Activated naive CD8-positive, alpha-beta T cell treated with anti-CD3 and anti-CD28 coated beads for 36 hours (primary cell): ENCODE results near the gene TXLNG. TPM values are rescaled to one million over a fixed set of nuclear protein-coding genes. Genes with fewer than 3 reads are reported as not detected.
"Not testable (repeated sequence)": the region's sequence is repeated elsewhere in the genome, so short reads cannot be mapped to it uniquely, and the experiment has no call there.

Experiments
- DNase-seq: peaks from one replicate; pipeline ENCODE4 v3.0.0; 2021
- H3K27ac Mint-ChIP-seq: one replicate; pipeline ENCODE4 v1.8.0; 2022; ENCODE audit warnings: mild to moderate bottlenecking, moderate library complexity, mixed read lengths
- H3K27me3 Mint-ChIP-seq: one replicate; pipeline ENCODE4 v1.8.0; 2022; ENCODE audit warnings: mild to moderate bottlenecking, mixed read lengths
- H3K36me3 Mint-ChIP-seq: one replicate; pipeline ENCODE4 v1.8.0; 2021; ENCODE audit warnings: mild to moderate bottlenecking, mixed read lengths
- H3K4me1 Mint-ChIP-seq: one replicate; pipeline ENCODE4 v1.8.0; 2021; ENCODE audit warnings: mixed read lengths
- H3K4me3 Mint-ChIP-seq: one replicate; pipeline ENCODE4 v1.8.0; 2022; ENCODE audit warnings: mild to moderate bottlenecking, moderate library complexity, mixed read lengths
- H3K9me3 Mint-ChIP-seq: one replicate; pipeline ENCODE4 v1.8.0; 2022; ENCODE audit warnings: mixed read lengths
- total RNA-seq, 2 experiments: library from RNA; stranded (reverse); gene quantifications; one replicate each; pipeline ENCODE4 v1.2.3, GENCODE V29; 2021

Gene TXLNG
- 10 to 100 TPM; 27.5 to 28.1 TPM for total RNA-seq

GRCh38 chrX:16786139-16786790, at the start of gene TXLNG:
Gene TXLNG, plus strand, starts transcription at chrX:16786466. Its CDS starts 22 bp downstream, at chrX:16786488.
- H3K27ac Mint-ChIP-seq: peak within 1 kb of the TSS; percentile 81
- H3K9me3 Mint-ChIP-seq: no peaks in the 10 kb centered on the region
- H3K4me1 Mint-ChIP-seq: peaks cover 10% of the 10 kb centered on the region
- no peaks in the 10 kb centered on the region for H3K27me3 Mint-ChIP-seq
- peak within 1 kb of the TSS; percentile 87 for H3K4me3 Mint-ChIP-seq
- DNase-seq: peak; percentile 91
- H3K36me3 Mint-ChIP-seq: peaks cover 6% of the 10 kb centered on the region

GRCh38 chrX:16737024-16737423, 49.2 kb upstream of the TXLNG start:
- no peaks in the 10 kb centered on the region for H3K9me3 Mint-ChIP-seq
- no peak overlapping the region for H3K27ac Mint-ChIP-seq
- no peaks in the 10 kb centered on the region for H3K4me1 Mint-ChIP-seq
- H3K4me3 Mint-ChIP-seq: no peak overlapping the region
- no peak for DNase-seq
- H3K27me3 Mint-ChIP-seq: no peaks in the 10 kb centered on the region
- peaks cover 8% of the 10 kb centered on the region for H3K36me3 Mint-ChIP-seq

GRCh38 chrX:16739574-16739973, 46.7 kb upstream of the TXLNG start:
- peaks cover 10% of the 10 kb centered on the region for H3K36me3 Mint-ChIP-seq
- DNase-seq: no peak

GRCh38 chrX:16743604-16744325, 42.5 kb upstream of the TXLNG start:
- no peaks in the 10 kb centered on the region for H3K4me1 Mint-ChIP-seq
- H3K27me3 Mint-ChIP-seq: no peaks in the 10 kb centered on the region
- DNase-seq: no peak
- H3K27ac Mint-ChIP-seq: no peak overlapping the region
- H3K9me3 Mint-ChIP-seq: no peaks in the 10 kb centered on the region
- H3K4me3 Mint-ChIP-seq: no peak overlapping the region
- H3K36me3 Mint-ChIP-seq: peaks cover 5% of the 10 kb centered on the region

More at GRCh38 chrX:16739574-16739973, 46.7 kb upstream of the TXLNG start:
- Mint-ChIP-seq H3K4me1 (no peaks in the 10 kb centered on the region), H3K27me3 (no peaks in the 10 kb centered on the region), H3K9me3 (no peaks in the 10 kb centered on the region), H3K4me3 (no peak overlapping the region), H3K27ac (no peak overlapping the region)

- Mint-ChIP-seq H3K36me3 (peaks cover 5% of the 10 kb centered on the region), H3K27ac (no peak overlapping the region), H3K4me3 (no peak overlapping the region)
Measured at GRCh38 chrX:16745102-16745501, 41.2 kb upstream of the TXLNG start.

GRCh38 chrX:16745659-16746058, 40.6 kb upstream of the TXLNG start:
- no peaks in the 10 kb centered on the region for H3K9me3 Mint-ChIP-seq
- peak overlapping the region; percentile 23 for H3K27ac Mint-ChIP-seq
- no peaks in the 10 kb centered on the region for H3K27me3 Mint-ChIP-seq
- no peak overlapping the region for H3K4me3 Mint-ChIP-seq
- H3K36me3 Mint-ChIP-seq: peaks cover 5% of the 10 kb centered on the region
- DNase-seq: no peak
- H3K4me1 Mint-ChIP-seq: no peaks in the 10 kb centered on the region

More at GRCh38 chrX:16745102-16745501, 41.2 kb upstream of the TXLNG start:
- no peaks in the 10 kb centered on the region for H3K4me1 Mint-ChIP-seq
- no peaks in the 10 kb centered on the region for H3K27me3 Mint-ChIP-seq
- no peaks in the 10 kb centered on the region for H3K9me3 Mint-ChIP-seq
- no peak for DNase-seq

- H3K9me3 Mint-ChIP-seq: no peaks in the 10 kb centered on the region
- no peak overlapping the region for H3K4me3 Mint-ChIP-seq
- no peaks in the 10 kb centered on the region for H3K4me1 Mint-ChIP-seq
- no peak for DNase-seq
- peaks cover 5% of the 10 kb centered on the region for H3K36me3 Mint-ChIP-seq
- no peak overlapping the region for H3K27ac Mint-ChIP-seq
- no peaks in the 10 kb centered on the region for H3K27me3 Mint-ChIP-seq
Measured at GRCh38 chrX:16748425-16748824, 37.8 kb upstream of the TXLNG start.

GRCh38 chrX:16750136-16750535, 36.1 kb upstream of the TXLNG start:
- no peak for DNase-seq
- no peak overlapping the region for H3K4me3 Mint-ChIP-seq
- no peaks in the 10 kb centered on the region for H3K4me1 Mint-ChIP-seq
- H3K9me3 Mint-ChIP-seq: no peaks in the 10 kb centered on the region
- H3K27ac Mint-ChIP-seq: no peak overlapping the region
- H3K36me3 Mint-ChIP-seq: peaks cover 3% of the 10 kb centered on the region
- no peaks in the 10 kb centered on the region for H3K27me3 Mint-ChIP-seq

- H3K9me3 Mint-ChIP-seq: no peaks in the 10 kb centered on the region
- H3K27me3 Mint-ChIP-seq: no peaks in the 10 kb centered on the region
- H3K4me3 Mint-ChIP-seq: no peak overlapping the region
- H3K4me1 Mint-ChIP-seq: no peaks in the 10 kb centered on the region
- peaks cover 6% of the 10 kb centered on the region for H3K36me3 Mint-ChIP-seq
- no peak overlapping the region for H3K27ac Mint-ChIP-seq
- no peak for DNase-seq
Measured at GRCh38 chrX:16754019-16754418, 32.2 kb upstream of the TXLNG start.

- no peak overlapping the region for H3K4me3 Mint-ChIP-seq
- H3K9me3 Mint-ChIP-seq: no peaks in the 10 kb centered on the region
- H3K27me3 Mint-ChIP-seq: no peaks in the 10 kb centered on the region
- DNase-seq: no peak
- no peak overlapping the region for H3K27ac Mint-ChIP-seq
- peaks cover 6% of the 10 kb centered on the region for H3K36me3 Mint-ChIP-seq
- H3K4me1 Mint-ChIP-seq: no peaks in the 10 kb centered on the region
Measured at GRCh38 chrX:16756724-16757123, 29.5 kb upstream of the TXLNG start.

- not testable (repeated sequence) for H3K27ac Mint-ChIP-seq, H3K36me3 Mint-ChIP-seq
Measured at GRCh38 chrX:16761500-16761899, 24.8 kb upstream of the TXLNG start.

GRCh38 chrX:16762579-16762978, 23.7 kb upstream of the TXLNG start:
- Mint-ChIP-seq H3K36me3 (no peaks in the 10 kb centered on the region), H3K27me3 (no peaks in the 10 kb centered on the region), H3K9me3 (no peaks in the 10 kb centered on the region), H3K27ac (no peak overlapping the region), H3K4me3 (no peak overlapping the region), H3K4me1 (no peaks in the 10 kb centered on the region)
- DNase-seq: no peak

More at GRCh38 chrX:16761500-16761899, 24.8 kb upstream of the TXLNG start:
- not testable (repeated sequence) for H3K27me3 Mint-ChIP-seq, DNase-seq, H3K4me3 Mint-ChIP-seq, H3K9me3 Mint-ChIP-seq, H3K4me1 Mint-ChIP-seq

- Mint-ChIP-seq H3K27ac (no peak overlapping the region), H3K36me3 (no peaks in the 10 kb centered on the region), H3K4me3 (no peak overlapping the region), H3K4me1 (no peaks in the 10 kb centered on the region), H3K9me3 (no peaks in the 10 kb centered on the region), H3K27me3 (no peaks in the 10 kb centered on the region)
- DNase-seq: no peak
Measured at GRCh38 chrX:16765594-16765993, 20.7 kb upstream of the TXLNG start.

GRCh38 chrX:16770970-16771482, 15.2 kb upstream of the TXLNG start:
- Mint-ChIP-seq H3K27me3 (no peaks in the 10 kb centered on the region), H3K4me1 (no peaks in the 10 kb centered on the region), H3K36me3 (no peaks in the 10 kb centered on the region), H3K27ac (no peak overlapping the region), H3K4me3 (no peak overlapping the region), H3K9me3 (no peaks in the 10 kb centered on the region)
- no peak for DNase-seq

GRCh38 chrX:16771483-16772398, 14.5 kb upstream of the TXLNG start:
- no peaks in the 10 kb centered on the region for H3K27me3 Mint-ChIP-seq
- H3K27ac Mint-ChIP-seq: no peak overlapping the region
- H3K9me3 Mint-ChIP-seq: no peaks in the 10 kb centered on the region
- no peaks in the 10 kb centered on the region for H3K36me3 Mint-ChIP-seq
- H3K4me1 Mint-ChIP-seq: no peaks in the 10 kb centered on the region
- H3K4me3 Mint-ChIP-seq: no peak overlapping the region
- no peak for DNase-seq
